ENCODE measurements around the gene MRPL57.

Gene MRPL57

GRCh38 chr13:21225841-21226581 is 49.6 kb downstream of the MRPL57 start:
- no peaks in the 10 kb centered on the region for H3K36me3 ChIP-seq (ENCODE audit: control insufficient read depth in 2 of 2, insufficient read depth in 1 of 2, low read length in 2 of 2)
- H3K4me3 ChIP-seq (ENCODE audit: low read depth, low read length) = no peak overlapping the region
- H3K27ac ChIP-seq (ENCODE audit: extremely low read depth, low read depth, low read length) = no peak overlapping the region
- H3K4me1 ChIP-seq (ENCODE audit: control insufficient read depth, insufficient read depth, low read length) = no peaks in the 10 kb centered on the region
- no peak for TF ChIP-seq ZNF350 (tag by site-specific recombination; IDR thresholded peaks at IDR 0.05)
- TF ChIP-seq ZNF19 (tag by site-specific recombination; IDR thresholded peaks at IDR 0.05; ENCODE audit: low read depth) = no peak
- TF ChIP-seq ZNF830 (tag by site-specific recombination; IDR thresholded peaks at IDR 0.05; ENCODE audit: low read depth) = no peak
- no peak for TF ChIP-seq ZSCAN5A (tag by site-specific recombination; IDR thresholded peaks at IDR 0.05)
- no peak for TF ChIP-seq ZNF114 (tag by site-specific recombination; IDR thresholded peaks at IDR 0.05)
- TF ChIP-seq ZBTB7A (tag by site-specific recombination; IDR thresholded peaks at IDR 0.05; ENCODE audit: low read depth) = no peak
- no peak for TF ChIP-seq ZNF2 (tag by site-specific recombination; IDR thresholded peaks at IDR 0.05)
- no peak for TF ChIP-seq ZNF677 (tag by site-specific recombination; IDR thresholded peaks at IDR 0.05)
- TF ChIP-seq ZNF510 (tag by site-specific recombination; IDR thresholded peaks at IDR 0.05; ENCODE audit: insufficient replicate concordance) = no peak
- no peak for TF ChIP-seq ZNF133 (tag by site-specific recombination; IDR thresholded peaks at IDR 0.05)
- TF ChIP-seq SP2 (tag by site-specific recombination; IDR thresholded peaks at IDR 0.05) = no peak
- TF ChIP-seq ZNF791 (tag by site-specific recombination; IDR thresholded peaks at IDR 0.05) = no peak
- TF ChIP-seq, protein P1, sequence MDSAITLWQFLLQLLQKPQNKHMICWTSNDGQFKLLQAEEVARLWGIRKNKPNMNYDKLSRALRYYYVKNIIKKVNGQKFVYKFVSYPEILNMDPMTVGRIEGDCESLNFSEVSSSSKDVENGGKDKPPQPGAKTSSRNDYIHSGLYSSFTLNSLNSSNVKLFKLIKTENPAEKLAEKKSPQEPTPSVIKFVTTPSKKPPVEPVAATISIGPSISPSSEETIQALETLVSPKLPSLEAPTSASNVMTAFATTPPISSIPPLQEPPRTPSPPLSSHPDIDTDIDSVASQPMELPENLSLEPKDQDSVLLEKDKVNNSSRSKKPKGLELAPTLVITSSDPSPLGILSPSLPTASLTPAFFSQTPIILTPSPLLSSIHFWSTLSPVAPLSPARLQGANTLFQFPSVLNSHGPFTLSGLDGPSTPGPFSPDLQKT (IDR thresholded peaks at IDR 0.05; ENCODE audit: borderline replicate concordance, low read depth, low read length) = no peak
- TF ChIP-seq SCRT1 (tag by site-specific recombination; IDR thresholded peaks at IDR 0.05; ENCODE audit: borderline replicate concordance) = no peak
- TF ChIP-seq, protein P2, sequence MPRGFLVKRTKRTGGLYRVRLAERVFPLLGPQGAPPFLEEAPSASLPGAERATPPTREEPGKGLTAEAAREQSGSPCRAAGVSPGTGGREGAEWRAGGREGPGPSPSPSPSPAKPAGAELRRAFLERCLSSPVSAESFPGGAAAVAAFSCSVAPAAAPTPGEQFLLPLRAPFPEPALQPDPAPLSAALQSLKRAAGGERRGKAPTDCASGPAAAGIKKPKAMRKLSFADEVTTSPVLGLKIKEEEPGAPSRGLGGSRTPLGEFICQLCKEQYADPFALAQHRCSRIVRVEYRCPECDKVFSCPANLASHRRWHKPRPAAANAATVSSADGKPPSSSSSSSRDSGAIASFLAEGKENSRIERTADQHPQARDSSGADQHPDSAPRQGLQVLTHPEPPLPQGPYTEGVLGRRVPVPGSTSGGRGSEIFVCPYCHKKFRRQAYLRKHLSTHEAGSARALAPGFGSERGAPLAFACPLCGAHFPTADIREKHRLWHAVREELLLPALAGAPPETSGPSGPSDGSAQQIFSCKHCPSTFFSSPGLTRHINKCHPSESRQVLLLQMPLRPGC (tag by site-specific recombination; IDR thresholded peaks at IDR 0.05) = no peak
- H3K9me3 ChIP-seq (ENCODE audit: control insufficient read depth, insufficient read depth, low read depth, low read length) = no peaks in the 10 kb centered on the region
- ChIA-PET POLR2A (interaction anchor here (0.9 kb wide), 1 partner anchor 9 kb away, joined by 7 read pairs; no protein-coding TSS in a partner anchor), CTCF (no interaction called here)

DNA sequence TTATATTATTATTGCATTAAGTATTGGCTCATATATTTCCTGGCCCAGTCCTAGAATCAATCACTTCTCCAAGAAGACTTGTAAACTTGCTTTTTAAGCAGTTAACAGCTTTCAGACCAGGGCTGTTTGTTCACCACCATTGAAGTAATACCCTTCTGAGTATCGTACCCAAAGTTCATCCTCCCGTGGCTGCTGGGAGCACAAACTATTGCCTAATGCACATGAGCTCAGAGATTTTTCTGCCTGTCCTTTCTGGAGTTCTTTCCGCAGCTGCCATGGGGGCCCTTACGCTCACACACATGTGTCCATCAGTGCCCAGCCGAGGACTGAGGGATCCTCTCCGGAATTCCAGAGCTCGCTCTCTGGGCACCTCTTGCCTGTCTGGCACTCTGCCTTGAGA is 51.5 kb downstream of the MRPL57 start:
- Histone ChIP-seq H3K27ac (ENCODE audit: extremely low read depth, low read depth, low read length) (no peak overlapping the region), H3K4me1 (ENCODE audit: control insufficient read depth, insufficient read depth, low read length) (no peaks in the 10 kb centered on the region), H3K4me3 (ENCODE audit: low read depth, low read length) (no peak overlapping the region), H3K9me3 (ENCODE audit: control insufficient read depth, insufficient read depth, low read depth, low read length) (no peaks in the 10 kb centered on the region), H3K36me3 (ENCODE audit: control insufficient read depth in 2 of 2, insufficient read depth in 1 of 2, low read length in 2 of 2) (no peaks in the 10 kb centered on the region)
- POLR2A ChIA-PET = no interaction called here
- TF ChIP-seq ZNF404 (tag by site-specific recombination; IDR thresholded peaks at IDR 0.05) (no peak), ZSCAN5A (tag by site-specific recombination; IDR thresholded peaks at IDR 0.05) (no peak), PRDM1 (tag by site-specific recombination; IDR thresholded peaks at IDR 0.05) (no peak), SP3 (tag by site-specific recombination; IDR thresholded peaks at IDR 0.05) (no peak), ZNF621 (tag by site-specific recombination; IDR thresholded peaks at IDR 0.05) (no peak), ZNF211 (tag by site-specific recombination; IDR thresholded peaks at IDR 0.05; ENCODE audit: low read depth) (no peak), GLI2 (tag by site-specific recombination; IDR thresholded peaks at IDR 0.05; ENCODE audit: borderline replicate concordance, low read depth) (no peak), REST (tag by site-specific recombination; IDR thresholded peaks at IDR 0.05) (no peak)
- TF ChIP-seq, protein P2 (tag by site-specific recombination; IDR thresholded peaks at IDR 0.05) = no peak
- CTCF ChIA-PET = no interaction called here
